Stimulated activated CD4-positive, alpha-beta T cell treated with anti-CD3 and anti-CD28 coated beads, Interleukin-12 subunit alpha, Interleukin-12 subunit beta, amount 100 ng/mL, for 48 hours (primary cell): ENCODE results near the gene DRD5.
"Not testable (repeated sequence)": the region's sequence is repeated elsewhere in the genome, so short reads cannot be mapped to it uniquely, and the experiment has no call there.

ENCODE experiments used
- DNase-seq, 3 donors: peaks; one replicate each; pipeline ENCODE4 v3.0.0-alpha.2; 2020; ENCODE audit warnings: low read depth in 2 of 3, low spot score in 1 of 3

The DRD5 gene

DNA sequence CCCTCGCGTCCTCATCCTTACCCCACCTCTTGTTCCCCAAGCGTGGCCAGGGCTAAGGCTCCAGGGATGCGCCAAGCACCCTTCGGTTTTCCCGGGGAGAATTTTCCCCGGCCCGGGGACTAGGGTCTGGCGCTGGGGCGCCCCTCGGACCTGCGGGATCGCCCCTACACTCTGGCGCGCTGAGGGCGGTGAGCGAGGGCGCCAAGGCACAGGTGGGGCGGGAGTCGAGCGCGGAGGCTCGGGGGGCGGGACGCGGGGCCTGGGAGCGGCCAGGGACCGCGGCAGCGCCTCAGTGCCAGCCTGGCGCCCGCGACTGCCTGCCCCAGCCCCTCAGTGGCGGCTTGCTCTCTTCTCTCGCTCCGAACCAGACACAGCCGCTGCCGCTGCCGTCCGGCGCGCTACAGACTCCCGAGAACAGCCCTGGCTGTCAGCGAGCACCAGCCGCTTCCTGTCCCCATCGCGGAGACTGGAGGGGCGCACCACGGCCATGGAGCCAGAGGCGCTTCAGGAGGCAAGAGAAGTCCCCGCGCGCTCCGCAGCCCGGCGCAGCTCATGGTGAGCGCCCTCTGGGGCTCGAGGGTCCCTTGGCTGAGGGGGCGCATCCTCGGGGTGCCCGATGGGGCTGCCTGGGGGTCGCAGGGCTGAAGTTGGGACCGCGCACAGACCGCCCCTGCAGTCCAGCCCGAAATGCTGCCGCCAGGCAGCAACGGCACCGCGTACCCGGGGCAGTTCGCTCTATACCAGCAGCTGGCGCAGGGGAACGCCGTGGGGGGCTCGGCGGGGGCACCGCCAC lies at the start of gene DRD5:
DRD5 (plus strand) TSS at position 292 of the 793 bp plus-strand sequence; CDS start at position 688, 396 bp downstream.
- DNase-seq: no peak

- DNase-seq: not testable (repeated sequence)
Observed at GRCh38 chr4:9732256-9732655, 49.2 kb upstream of the DRD5 start.

DNA sequence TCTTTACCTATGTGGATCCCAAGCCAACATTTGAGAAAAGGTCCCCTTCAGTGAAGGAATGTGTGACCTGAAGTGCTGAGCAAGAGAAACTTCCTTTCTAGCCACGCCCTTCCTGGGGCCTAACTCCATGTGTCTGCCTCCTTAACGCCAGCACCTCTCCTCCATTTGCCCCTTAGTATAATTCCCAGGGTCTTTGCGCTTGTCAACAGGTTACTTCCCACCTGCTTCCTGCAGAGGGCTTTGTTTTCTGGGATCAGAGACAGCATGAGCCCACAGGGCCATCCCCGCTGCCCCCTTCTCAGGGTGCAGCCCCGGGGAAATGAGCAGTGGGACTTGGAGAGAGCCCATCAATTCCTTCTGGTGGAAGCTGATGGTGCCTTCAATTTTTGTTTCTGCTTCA lies 45.9 kb upstream of the DRD5 start:
- no peak for DNase-seq

- not testable (repeated sequence) for DNase-seq
Observed at GRCh38 chr4:9737280-9737679, 44.2 kb upstream of the DRD5 start.

- DNase-seq: not testable (repeated sequence)
Observed at GRCh38 chr4:9743789-9744188, 37.6 kb upstream of the DRD5 start.

DNA sequence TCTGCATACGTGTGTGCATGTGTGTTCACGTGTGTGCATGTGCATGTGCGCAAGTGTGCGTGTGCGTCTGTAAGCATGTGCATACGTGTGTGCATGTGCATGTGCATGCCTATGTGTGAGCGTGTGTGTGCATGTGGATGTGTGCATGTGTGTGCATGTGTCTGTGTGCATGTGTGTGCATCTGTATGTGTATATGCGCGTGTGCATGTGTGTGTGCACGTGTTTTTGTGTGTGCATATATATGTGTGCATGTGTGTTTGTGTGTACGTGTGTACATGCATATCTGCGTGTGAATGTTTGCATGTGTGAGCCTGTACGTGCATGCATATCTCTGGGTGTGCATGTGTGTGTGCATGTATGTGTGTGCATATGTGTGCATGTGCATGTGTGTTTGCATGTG lies 35.7 kb upstream of the DRD5 start:
- DNase-seq: no peak

- DNase-seq: no peak
Observed at GRCh38 chr4:9758641-9759317, 22.7 kb upstream of the DRD5 start.

DNA sequence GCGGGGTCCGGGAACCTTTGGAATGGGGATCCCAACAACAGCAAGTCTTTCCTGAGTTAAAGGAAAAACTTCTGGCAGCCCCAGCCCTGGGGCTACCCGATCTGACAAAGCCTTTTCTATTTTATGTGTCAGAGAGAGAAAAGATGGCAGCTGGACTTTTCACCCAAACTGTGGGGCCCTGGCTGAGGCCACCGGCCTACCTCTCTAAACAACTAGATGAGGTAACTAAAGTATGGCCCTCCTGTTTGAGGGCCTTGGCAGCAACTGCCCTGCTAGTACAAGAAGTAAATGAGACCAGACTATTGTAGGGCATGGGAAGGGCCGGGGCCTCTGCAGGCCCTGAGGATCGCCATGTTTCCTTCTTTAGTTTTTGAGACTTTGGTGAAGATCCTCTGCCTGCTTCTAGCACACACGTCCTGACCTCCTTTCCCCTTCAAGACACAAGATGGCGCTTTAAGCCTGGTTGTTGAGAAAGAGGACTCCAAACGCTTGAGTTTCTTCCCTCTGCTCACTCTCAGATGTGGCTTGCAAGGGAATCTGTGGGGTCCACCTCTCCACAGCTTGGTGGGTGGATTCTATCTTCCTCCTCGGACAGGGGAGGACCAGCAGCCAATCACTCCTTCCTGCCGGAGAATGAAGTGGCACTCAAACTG lies 18.5 kb upstream of the DRD5 start:
- peak in 2 of 3 donors; percentile 5 to 32 for DNase-seq

DNA sequence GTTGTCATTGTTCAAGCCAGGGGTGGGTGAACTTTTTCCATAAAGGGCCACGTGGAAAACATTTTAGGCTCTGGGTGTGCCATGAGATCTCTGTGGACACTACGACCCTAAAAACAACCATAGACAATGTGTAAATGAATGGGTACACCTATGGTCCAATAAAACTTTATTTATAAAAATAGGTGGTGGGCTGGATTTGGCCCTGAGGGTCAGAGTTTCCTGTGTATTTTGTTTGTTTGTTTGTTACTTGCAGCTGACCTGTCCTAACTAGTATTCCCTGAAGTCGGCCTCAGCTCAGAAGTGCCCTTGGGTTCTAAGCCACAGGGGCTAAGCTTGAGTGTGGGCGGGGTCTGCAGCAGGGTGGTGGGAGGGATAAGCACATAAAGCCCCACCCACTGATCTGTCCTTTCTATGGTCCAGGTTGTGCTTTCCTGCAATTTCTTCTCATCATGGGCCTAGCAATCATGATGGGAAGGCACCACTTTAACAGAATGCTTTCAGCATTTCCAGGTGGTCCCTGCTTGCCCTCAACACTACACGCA lies 17.2 kb upstream of the DRD5 start:
- DNase-seq: no peak

GRCh38 chr4:9765091-9765490 lies 16.3 kb upstream of the DRD5 start:
- peak; percentile 1 to 11 (median 5) for DNase-seq

DNA sequence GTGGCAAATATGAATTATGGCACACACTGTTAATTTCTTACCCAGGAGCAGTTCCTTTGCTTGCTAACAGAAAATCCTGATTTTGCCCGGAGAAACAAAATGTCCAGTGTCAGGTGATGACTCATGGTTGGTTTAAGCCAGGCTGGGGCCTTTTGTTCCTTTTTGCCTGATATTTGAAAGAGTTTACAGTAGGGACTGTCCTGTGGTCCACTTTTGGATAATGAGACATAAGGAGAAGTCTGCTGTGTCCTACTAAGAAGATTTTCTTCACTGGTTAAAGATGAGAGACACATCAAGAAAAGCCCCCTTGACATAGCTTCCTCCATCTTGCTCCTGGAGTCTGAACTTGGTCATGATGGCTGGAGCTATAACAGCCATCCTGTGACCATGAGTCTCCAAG lies 12.1 kb upstream of the DRD5 start:
- DNase-seq: no peak

DNA sequence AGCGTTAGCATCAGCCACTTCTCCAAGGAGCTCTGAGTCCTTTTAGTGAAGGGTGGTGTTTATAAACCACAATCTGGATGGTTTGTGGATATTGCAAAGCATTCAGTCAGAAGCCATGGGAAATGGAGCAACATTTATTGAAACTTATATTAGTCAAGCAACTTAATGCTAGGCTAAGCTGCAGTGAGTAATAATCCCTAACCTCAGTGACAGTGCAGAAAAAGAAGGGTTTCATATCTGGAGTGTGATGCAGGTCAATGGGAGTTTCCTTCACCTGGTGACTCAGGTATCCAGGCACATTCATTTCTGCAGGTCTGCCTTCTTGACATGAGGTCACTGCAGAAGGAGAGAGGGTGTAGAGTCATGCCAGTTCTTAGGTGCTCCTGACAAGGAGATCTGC lies 10.4 kb upstream of the DRD5 start:
- no peak for DNase-seq

DNA sequence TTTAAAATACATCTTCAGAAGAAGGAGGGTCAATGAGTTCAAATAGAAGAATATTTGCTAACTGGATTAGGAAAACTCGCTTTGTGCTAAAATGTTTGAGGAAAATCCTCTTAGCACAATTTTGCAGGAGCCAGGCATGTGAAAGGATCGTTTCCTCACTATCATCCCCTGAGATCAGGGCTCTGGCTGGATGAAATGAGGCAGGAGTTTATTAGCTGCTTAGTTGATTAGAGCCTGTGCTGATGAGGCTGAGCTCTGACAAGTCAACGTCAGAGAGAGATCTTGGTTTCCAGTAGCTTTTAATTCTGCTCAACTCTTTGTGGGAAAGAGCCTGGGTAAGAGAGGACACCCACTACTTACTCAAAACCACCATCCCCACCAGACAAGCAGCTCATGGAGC lies 8.0 kb upstream of the DRD5 start:
- no peak for DNase-seq

GRCh38 chr4:9782136-9782436 lies 652 bp downstream of the DRD5 start:
- DNase-seq: no peak

DNA sequence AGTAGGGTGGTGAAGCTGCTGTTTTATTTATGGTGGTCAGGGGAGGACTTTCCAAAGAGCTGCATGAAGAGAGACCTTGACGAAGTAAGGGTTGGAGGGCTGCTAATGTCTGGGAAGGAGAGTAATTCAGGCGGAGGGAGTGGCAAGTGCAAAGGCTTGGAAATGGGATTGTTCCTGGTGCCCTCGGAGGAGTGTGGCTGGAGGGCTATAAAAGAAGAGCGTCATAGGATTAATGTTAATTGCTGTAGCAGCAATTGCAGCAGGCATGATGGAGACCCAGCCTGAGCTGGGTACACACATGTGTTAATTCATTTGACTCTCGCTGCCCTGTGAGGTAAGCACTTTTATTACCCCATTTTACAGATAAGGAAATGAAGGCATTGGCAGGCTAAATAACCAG lies 4.5 kb downstream of the DRD5 start:
- not testable (repeated sequence) for DNase-seq

GRCh38 chr4:9792381-9792780 lies 10.9 kb downstream of the DRD5 start:
- no peak for DNase-seq

DNA sequence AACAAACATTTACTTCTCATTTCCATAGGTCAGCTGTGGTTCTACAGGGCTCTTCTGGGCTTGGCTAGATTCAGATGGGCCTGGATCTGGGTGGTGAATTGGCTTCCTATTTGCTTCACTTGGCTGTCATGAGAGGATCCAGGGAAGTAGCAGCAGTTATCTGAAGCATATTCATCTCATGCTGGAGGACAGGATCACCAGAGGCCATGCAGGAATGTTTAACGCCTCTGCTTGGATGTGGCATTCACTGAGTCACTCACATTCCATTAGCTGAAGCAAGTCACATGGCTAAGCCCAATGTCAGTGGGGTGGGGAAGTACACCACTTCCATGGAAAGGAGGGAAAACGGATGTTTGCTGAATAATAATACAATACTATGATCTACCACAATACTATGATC lies 15.2 kb downstream of the DRD5 start:
- not testable (repeated sequence) for DNase-seq

- no peak for DNase-seq
Observed at GRCh38 chr4:9800848-9801247, 19.4 kb downstream of the DRD5 start.

GRCh38 chr4:9804918-9805317 lies 23.5 kb downstream of the DRD5 start:
- no peak for DNase-seq

GRCh38 chr4:9808077-9808476 lies 26.6 kb downstream of the DRD5 start:
- no peak for DNase-seq

DNA sequence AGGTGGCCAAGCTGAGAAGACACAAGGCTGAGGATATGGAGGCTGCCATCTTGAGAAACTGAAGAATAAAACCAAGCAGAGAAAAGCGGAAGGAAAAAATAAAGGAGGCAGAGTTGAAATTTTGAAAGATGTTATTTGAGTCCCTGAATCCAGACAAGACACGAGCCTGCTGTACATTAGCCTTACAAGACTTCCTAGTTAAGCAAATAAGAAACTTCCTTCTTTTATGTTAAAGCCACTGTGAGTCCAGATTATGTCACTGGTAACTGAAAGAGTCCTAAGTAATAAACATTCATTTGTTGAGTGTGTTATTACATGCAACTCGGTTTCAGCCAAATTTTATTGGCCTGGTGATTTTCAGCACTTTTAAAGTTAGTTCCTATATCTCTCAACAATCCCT lies 30.4 kb downstream of the DRD5 start:
- no peak for DNase-seq
